NCI-H748 treated with DMSO at 0.1 percent for 48 hours (cell line): Measurements from ENCODE around the gene MRPS34.
"Not testable (repeated sequence)": the region's sequence is repeated elsewhere in the genome, so short reads cannot be mapped to it uniquely, and the experiment has no call there.

ENCODE experiments used
- DNase-seq: peaks from one replicate; lab custom pipeline; 2025; lab: John Stamatoyannopoulos, UW

Gene MRPS34

DNA sequence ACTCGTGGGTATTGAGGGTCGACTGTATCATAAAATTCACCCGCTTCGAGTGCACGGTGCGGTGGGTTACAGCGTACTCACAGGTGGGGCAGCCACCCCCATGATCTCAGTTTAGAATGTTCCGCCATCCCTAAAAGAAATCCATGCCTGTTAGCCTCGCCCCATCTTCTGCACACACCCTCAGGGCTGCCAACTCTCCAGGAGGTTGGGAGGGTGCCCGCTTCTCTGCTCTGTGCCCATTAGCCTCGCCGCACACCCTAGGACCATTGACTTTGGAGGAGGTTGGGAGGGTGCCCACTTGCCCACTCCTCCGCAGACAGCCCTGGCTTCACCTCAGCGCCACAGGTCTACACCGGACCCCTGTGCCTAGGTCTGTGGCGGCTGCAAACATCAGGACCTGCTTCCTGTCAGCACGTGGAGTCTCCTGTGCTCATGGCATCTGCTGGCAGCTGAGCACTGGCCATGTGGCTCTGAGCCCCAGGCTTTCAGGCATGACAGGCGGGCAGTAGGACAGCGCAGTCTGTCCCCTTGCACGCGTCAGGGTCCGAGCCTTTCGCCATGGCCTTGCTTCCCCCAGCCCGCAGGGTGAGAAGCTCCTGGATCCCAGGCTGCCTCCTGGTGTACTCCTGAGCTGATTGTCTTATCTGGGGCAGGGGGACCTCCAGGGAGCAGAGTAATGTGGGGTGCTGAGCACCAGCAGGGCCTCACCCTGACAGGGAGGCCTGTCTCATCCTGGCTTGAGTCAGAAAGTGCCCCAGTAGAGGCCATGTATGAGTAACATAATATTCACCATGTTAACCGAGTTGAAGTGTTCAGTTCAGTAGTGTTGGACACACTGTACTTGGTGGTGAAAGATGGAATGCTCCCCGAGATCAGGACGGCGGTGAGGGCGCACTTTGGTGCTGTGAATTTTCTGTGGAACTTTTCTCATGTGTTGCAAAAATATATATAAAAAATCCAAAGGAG, 23.5 kb downstream of the MRPS34 start:
- DNase-seq = no peak

DNA sequence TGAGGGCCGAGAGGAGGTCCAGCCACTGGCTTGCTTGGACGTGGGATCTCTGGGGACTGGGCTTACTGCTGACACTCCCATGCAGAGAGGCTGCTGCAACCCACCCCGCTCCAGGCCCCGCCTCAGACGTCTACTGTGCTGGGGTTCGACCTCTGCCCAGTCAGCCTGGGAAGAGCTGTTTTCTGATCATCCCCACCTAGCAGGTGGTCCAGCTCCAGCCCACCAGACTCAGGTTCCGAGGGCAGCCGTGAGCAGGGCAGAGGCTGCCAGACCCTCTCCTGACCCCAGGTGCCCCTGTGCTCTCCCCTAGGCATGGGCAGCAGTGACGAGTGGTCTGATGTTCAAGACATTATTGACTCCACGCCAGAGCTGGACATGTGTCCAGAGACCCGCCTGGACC, 25.0 kb downstream of the MRPS34 start:
- DNase-seq = no peak

DNA sequence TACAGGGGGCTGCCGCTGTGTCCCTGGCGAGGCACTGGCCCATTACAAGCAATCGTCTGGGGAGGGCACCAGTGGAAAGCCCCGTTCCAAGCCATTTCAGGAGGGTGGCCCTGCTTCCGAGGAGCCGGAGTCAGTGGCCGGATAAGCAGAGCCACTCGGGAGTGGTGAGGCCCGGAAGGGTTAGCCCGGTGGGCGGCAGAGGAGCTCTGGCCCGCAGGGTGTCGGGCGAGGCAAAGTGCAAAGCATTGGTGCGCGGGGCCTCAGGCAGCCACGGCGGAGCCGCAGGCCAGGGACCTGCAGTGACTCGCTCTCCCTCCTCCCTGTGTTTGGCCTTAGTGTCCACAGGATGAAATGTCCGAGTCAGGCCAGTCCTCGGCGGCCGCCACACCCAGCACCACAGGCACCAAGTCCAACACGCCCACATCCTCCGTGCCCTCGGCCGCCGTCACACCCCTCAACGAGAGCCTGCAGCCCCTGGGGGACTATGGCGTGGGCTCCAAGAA, 26.2 kb downstream of the MRPS34 start:
- DNase-seq = no peak

DNA sequence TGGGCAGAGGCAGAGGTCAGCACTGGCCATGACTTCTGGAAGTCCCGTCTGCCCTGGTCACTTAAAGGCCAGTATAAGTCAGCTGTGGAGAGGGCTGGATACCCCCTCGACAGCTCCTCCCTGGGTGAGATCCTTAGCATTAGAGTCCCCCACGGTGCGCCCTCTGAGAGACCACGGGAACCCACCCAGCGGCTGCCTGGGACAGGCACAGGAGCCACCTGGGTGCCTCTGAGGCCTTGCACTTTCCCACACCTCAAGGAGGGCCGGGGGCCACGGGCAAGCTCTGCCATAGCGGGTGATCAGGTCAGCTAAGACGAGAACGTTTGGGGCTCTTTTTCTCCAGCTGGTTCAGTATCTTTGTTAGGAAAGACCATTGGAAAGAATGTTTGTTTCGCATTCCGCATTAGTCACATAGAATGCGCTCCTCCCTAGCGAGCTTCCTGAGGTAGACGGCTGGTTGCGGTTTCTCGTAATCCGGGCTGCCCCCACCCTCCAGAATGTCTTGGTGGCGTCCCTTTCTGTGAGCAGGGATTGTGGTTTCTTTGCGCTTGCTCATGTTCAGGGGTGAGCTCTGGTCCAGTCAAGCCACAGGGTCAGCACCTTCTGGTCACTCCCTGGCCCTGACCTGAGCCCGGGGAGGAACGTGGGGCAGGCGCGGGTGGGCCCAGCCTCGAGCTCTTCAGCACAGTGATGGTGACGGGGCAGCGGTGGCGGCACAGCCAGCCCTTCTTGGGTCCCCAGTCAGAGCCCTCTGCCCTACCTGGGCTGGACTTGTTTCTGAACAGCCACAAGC, 26.8 kb downstream of the MRPS34 start:
- DNase-seq = no peak

DNA sequence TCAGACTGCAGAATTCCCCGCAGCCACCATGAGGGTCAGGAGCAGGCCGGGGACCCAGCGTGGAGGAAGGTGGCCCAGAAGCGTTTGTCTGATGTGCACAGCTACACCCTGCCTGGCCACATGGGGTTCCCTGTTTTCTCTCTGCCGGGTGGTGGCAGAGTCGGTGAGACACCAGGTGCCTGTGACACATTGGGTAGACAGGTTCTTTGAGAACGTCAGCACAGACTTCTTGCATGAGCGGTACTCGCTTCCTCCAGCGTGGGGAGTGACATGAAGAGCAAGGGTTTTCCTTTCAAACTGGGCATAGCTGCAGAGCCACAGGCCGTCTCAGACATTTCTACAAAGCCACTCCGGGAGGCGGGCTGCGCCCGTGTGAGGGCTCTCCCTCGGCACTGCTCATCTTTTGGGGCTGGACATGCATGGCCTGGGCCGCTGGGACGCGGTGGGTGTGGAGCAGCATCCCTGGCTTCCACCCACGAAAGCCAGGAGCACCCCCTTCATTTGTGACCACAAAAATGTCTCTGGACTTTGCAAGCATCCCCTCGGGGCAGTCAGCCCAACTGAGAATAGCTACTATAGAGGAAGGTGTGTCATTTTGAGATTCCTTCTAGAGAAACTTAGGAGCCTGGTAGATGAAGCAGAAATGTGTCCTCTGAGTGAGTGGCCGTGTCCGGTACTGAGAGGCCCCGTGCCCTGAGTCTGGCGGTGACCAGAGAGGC, 27.6 kb downstream of the MRPS34 start:
- no peak for DNase-seq

DNA sequence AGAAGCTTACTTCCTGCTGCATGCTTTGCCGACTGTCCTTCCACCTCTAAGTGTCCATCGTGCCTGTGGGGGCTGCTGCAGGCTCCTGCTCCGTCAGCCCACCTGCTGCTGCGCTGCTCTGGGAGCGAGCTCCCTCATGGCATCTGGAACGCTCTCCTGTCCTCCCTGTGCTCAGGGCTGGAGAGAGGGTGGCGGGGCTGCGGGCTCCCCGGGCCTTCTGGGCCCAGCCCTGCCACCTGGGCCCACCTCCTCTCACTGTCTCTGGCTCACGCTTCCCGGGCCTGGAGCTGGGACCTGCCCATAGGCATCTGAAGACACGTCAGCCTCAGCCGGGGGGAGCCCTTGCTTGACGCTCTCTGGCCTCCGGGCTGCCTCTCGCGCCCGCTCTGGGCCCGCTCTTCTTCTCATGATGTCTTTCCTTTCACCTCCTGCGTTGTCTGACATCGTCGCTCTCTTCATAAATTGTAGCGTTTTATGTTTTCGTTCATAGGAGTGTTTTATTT, 28.5 kb downstream of the MRPS34 start:
- no peak for DNase-seq

DNA sequence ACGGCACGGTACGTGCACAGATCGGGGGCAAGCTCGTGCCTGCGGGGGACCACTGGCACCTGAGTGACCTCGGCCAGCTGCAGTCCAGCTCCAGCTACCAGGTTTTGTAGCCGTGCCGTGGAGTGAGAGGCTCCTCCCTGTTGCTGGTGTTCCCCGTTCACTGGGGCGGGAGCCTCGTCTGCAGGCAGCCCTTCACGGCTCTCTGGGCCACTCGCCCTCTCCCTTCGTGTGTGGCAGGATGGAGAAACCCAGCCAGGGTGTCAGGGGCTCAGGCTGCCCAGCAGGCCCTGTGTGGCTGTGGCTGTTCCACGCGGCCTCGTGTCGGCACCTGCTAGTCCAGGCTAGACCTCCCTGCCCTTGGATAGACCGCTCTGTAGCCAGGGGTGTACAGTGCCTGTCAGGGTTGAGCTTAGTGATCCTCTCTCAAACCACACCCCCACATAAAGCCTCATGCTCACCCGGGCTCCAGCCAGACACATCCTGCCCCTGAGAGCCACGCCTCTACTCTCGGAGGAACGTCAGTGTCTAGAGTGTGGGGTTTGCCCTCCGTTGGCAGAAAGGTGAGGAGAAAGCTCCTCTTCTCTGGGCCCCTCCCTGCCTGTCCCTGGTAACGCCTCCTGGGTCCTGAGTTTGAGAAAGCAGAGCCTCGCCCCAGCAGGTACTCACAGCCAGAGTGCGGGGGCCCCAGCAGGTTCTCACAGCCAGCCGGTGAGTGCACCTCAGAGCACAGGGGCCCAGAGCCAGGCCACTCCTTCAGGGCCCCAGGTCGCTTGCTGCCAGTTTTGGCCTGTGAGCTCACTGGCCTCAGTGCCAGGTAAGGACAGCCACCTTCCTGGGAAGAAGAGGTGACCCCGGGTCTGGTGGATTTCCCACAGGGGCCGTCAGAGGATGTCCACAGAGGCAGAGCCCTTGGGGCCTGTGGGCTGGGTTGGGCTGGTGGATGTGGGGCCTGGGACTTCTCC, 29.3 kb downstream of the MRPS34 start:
- no peak for DNase-seq

DNA sequence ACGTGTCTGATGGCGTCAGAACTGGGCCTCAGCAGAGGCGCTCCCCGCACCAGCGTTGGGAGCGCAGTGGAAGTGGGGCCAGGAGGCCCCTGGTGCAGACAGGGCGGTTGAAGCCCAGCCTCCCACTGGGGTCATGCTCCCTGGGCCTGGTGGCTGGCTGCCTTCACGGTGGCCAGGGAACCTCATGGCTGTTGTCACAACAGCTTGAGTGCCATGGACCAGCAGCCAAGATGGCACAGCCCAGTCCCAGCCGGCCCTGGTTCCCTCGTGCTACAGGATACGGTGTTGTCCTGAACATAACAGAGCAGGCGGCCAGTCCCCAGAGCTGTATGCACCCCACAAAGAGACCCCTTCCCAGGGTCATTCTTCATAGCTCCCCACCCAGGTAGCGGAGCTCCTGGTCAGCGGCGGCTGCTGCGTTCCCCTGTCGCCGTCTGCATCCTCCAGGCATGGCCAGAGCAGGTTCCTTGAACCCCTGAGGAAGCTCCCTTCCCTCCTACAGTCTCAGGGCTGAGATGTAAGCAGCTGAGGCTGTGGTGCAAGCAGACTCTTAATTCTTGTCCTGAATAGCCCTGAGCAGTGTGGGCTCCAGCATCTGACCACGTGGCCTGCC, 31.3 kb downstream of the MRPS34 start:
- DNase-seq = no peak

DNA sequence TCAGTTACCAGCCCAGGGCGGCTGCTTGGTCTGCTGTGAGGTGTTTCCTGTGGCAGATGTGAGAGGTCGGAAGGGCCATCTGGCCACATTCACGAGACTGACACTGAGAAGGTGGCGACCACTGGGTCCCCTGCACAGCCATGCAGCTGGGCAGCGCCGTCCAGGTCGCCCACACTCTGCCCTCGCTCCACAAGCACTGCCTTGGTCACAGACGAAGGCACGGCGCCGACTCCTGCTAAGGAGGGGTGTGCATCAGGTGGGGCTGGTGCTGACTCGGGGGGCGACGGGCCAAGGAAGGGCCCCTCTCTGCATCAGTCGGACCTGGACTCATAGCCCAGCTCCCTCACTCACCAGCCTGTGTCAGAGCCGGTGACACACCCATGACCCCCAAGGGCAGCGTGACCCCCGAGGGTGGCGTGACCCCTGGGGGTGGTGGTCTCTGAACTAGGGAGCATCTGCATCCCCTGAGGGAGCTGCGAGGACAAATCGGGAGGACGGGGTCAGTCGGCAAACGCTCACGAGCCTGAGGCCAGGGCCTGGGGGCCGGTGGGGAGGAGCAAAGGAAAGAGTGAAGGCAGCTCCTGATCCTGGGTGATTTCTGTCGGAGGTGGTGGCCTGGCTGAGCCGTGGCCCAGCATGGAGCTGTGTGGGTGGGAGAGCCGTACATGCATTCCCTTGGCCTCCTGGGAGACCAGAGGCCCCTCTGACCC, 32.0 kb downstream of the MRPS34 start:
- no peak for DNase-seq

DNA sequence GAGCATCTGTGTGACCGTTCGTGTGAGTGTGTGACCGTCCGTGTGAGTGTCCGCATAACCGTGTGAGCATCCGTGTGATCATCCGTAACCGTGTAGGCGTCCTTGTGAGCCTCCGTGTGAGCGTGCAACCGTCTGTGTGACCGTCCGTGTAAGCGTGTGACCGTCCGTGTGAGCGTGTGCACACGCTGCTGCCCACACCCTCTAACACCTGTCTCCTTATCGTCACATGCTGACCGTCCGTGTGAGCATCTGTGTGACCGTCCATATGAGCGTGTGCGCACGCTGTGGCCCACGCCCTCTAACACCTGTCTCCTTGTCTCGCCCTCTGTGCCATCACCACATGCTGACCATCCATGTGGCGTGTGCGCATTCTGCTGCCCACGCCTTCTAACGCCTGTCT, 32.7 kb downstream of the MRPS34 start:
- DNase-seq = no peak

DNA sequence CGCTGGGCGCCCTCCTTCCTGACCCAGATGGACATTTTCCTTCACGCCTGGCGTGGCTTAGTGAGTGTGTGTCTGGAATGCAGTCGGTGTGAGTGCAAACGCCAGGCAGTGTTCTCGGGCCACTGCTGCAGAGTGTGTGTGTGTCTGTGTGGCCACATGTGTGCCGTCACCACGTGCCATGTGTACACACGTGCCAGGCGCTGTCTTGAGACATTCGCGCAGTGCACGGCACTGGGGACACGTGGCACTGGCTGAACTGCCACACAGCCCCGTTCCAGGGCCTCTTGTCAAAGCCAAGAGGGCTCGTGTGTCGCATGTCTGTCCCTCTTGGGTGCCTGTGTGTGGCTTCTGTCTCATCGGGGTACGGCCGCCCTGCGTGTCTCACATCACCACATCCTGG, 38.1 kb downstream of the MRPS34 start:
- no peak for DNase-seq

DNA sequence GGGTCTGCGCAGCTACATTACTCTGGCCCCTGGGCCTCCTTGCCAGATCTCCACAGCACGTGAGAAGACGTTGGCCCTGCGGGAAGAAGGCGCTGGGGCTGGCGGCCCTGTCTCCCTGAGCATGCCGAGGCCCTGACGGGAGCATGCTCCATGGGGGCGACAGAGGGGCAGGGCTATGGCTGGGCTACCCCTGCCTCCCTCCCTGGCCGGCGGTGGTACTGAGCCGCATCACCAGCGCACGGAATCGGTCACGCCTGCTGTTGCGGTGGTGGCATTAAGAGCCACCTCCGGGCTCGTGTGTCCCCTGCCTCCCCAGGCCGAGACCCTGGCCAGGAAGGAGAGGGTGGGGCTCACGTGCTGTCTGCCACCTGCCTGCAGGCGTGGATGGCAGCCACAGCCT, 38.8 kb downstream of the MRPS34 start:
- DNase-seq = no peak

DNA sequence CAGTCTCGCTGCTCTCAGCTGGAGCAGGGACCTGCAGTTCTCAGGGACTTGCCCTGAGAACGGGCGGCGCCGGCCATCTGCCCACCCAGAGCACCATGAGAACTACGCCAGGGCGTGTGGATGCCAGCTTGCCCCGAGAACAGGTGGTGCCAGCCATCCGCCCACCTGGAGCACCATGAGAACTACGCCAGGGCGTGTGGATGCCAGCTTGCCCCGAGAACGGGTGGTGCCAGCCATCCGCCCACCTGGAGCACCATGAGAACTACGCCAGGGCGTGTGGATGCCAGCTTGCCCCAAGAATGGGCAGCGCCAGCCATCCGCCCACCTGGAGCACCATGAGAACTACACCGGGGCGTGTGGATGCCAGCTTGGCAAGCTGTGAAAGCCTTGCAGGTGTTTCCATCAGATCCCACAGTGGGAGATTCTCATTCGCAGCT, 40.4 kb downstream of the MRPS34 start:
- DNase-seq = not testable (repeated sequence)

DNA sequence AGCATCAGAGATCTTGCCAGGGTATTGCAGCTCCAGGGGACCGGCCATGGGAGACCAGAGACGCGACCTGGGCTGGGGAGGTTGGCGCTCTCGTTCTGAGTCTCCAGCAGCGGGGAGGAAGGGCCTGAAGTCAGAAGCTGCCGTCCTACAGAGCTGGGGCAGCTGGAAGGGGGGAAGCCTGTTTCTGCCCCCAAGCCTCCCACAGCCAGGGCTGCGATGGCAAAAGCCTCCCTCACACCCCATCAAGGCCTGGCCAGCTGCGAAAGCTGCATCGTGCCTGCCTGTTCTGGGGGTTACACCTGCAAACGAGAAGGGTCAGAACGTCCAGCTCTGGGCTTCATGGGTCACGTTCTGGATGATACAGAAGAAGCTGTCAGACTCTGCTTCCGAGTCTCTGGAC, 40.9 kb downstream of the MRPS34 start:
- no peak for DNase-seq

DNA sequence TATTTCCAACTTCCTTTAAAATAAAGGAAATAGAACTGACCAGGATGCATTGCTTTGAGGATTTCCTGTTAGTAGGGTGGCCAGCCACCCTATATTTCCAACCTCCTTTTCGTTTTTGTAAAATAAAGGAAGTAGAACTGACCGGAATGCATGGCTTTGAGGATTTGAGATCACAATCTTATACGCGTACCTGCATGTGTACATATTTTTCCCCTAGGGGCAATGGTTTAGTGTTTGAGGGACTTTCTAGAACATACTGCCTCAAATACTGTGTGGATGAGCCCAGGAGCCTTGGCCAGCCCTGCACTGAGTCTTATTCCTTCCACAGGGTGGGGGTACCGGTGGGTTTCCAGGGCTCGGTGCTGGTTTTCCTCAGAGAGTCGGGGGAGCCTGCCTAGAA, 41.3 kb downstream of the MRPS34 start:
- DNase-seq = no peak

DNA sequence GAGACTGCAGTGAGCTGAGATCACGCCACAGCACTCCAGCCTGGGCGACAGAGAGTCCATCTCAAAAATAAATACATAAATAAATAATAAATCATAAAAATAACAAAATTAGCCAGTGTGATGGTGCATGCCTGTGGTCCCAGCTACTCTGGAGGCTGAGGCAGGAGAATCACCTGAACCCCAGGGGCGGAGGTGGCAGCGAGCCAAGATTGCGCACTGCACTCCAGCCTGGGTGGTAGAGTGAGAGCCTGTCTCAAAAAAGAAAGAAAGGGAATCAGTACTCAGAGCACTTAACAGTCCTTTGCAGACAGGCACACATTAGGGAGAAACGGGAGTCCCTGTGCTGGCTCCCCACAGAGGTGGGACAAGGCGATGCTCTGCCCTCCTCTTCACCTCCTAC, 41.9 kb downstream of the MRPS34 start:
- no peak for DNase-seq

DNA sequence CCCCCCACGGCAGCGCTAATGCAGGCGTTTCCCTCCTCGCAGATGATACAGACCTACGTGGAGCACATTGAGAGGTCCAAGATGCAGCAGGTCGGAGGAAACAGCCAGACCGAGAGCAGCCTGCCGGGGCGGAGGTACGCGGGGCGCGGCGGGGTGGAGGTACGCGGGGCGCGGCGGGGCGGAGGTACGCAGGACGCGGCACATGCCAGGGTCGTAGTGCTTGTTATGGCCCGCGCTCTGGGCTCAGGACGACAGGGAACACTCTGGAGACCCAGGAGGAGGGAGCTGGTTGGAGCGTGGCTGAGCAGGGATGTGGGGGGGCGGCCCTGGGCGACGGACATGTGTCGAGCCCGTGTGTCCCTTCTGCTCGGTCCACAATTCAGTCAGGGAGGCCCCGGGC, 43.5 kb downstream of the MRPS34 start:
- DNase-seq = no peak

DNA sequence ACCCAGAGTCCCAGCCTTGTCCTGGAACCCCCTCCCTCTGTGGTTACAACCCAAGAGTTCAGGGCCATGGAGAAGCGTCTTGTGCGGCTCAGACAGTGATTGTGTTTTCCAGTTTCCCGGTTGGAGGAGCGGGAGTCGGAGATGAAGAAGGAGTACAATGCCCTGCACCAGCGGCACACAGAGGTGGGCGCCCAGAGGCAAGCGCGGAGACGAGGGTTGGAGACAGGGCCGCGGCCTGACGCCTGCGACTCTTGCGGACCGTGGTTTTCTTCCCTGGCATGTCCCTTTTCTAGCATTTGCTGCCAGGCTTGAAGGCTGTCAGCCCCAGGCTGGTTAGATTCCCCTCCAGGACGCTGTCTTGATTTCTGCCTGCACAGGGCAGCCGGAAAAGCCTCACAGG, 43.9 kb downstream of the MRPS34 start:
- no peak for DNase-seq
